A549 (cell line): ENCODE measurements around the gene BRD3OS. TPM values are rescaled to one million over a fixed set of nuclear protein-coding genes. Genes with fewer than 3 reads are reported as not detected.
"Not testable (repeated sequence)": the region's sequence is repeated elsewhere in the genome, so short reads cannot be mapped to it uniquely, and the experiment has no call there.

ENCODE experiments used
- ATAC-seq, 2 experiments: fragments of 200-7000 bp in 1 of 2; fragments of >200 bp in 1 of 2; cut with Nextera tagmentation in 1 of 2; cut with Tn5 transposase in 1 of 2; 3 replicates each; pipeline versions ENCODE4 v1.8.0 to v1.9.1; 2018 to 2020; ENCODE audit warnings: mild to moderate bottlenecking in 1 of 2, moderate library complexity in 1 of 2
- CTCF ChIA-PET: fragments of 300-600 bp; sonication (Branson Sonifier 250); formaldehyde crosslinking; extraction: SDS; loops from one replicate; lab custom pipeline; 2021; ENCODE audit warnings: antibody characterized with exemption, inconsistent platforms; lab: Yijun Ruan, JAX
- POLR2A ChIA-PET: fragments of 350-600 bp; formaldehyde crosslinking; extraction: SDS; loops from one replicate; lab custom pipeline; 2021; ENCODE audit warnings: antibody characterized with exemption, inconsistent platforms; lab: Yijun Ruan, JAX
- DNase-seq, 2 experiments: peaks; one replicate each; pipeline versions ENCODE4 v3.0.0 to v3.0.0-alpha.2; 2011 to 2016; ENCODE audit warnings: low read depth in 1 of 2, low spot score in 1 of 2
- FAIRE-seq: peaks from 2 replicates; lab custom pipeline; 2011; peaks lifted over from hg19 to GRCh38; lab: Jason Lieb, UNC
- H3K27ac ChIP-seq, 2 experiments: fragments of >200 bp; sonication (Bioruptor Twin); formaldehyde crosslinking; 3 replicates each; pipeline ENCODE4 v1.5.1; 2016 to 2017
- H3K4me1 ChIP-seq: fragments of >200 bp; sonication (Bioruptor Twin); formaldehyde crosslinking; 3 replicates; pipeline ENCODE4 v1.6.1; 2016
- H3K4me2 ChIP-seq: fragments of >200 bp; sonication (Bioruptor Twin); formaldehyde crosslinking; 3 replicates; pipeline ENCODE4 v1.6.1; 2016
- H3K4me3 ChIP-seq: fragments of >200 bp; sonication (Bioruptor Twin); formaldehyde crosslinking; 3 replicates; pipeline ENCODE4 v1.5.1; 2016
- H3K9me3 ChIP-seq: fragments of >200 bp; sonication (Bioruptor Twin); formaldehyde crosslinking; 3 replicates; pipeline ENCODE4 v1.6.1; 2016
- BCL3 ChIP-seq: fragments of >200 bp; sonication (Bioruptor Twin); formaldehyde crosslinking; IDR thresholded peaks from 3 replicates; pipeline ENCODE4 v1.6.1; 2016
- CHD2 ChIP-seq: fragments of 150-350 bp; IDR thresholded peaks from 2 replicates; pipeline ENCODE4 v1.6.1; 2014; ENCODE audit warnings: low read length; ENCODE audit not compliant: partially characterized antibody
- E2F6 ChIP-seq: IDR thresholded peaks from 2 replicates; pipeline ENCODE4 v1.6.1; 2012; ENCODE audit warnings: low read depth, borderline replicate concordance
- EHF ChIP-seq: fragments of 250-450 bp; sonication (Bioruptor Pico); IDR thresholded peaks from 2 replicates; pipeline ENCODE4 v1.5.0; 2020; ENCODE audit warnings: mild to moderate bottlenecking
- ELK1 ChIP-seq: fragments of 150-350 bp; IDR thresholded peaks from 2 replicates; pipeline ENCODE4 v1.6.1; 2014; ENCODE audit warnings: low read depth, mild to moderate bottlenecking, low read length
- EP300 ChIP-seq, 2 experiments: fragments of >200 bp; sonication (Bioruptor Twin); formaldehyde crosslinking; IDR thresholded peaks; 2 replicates in 1 of 2; 3 replicates in 1 of 2; pipeline ENCODE4 v1.6.1; 2016 to 2017
- ESRRA ChIP-seq: fragments of 150-350 bp; IDR thresholded peaks from 2 replicates; pipeline ENCODE4 v1.6.1; 2014; ENCODE audit warnings: mild to moderate bottlenecking, low read length, borderline replicate concordance
- HES2 ChIP-seq: fragments of >200 bp; sonication (Bioruptor Twin); formaldehyde crosslinking; IDR thresholded peaks from 2 replicates; pipeline ENCODE4 v1.6.1; 2016
- HEYL ChIP-seq: fragments of 250-450 bp; sonication (Bioruptor Pico); IDR thresholded peaks from 2 replicates; pipeline ENCODE4 v1.8.0; 2021; ENCODE audit warnings: mild to moderate bottlenecking, moderate library complexity
- HOXB13 ChIP-seq: fragments of 250-450 bp; sonication (Bioruptor Pico); IDR thresholded peaks from 2 replicates; pipeline ENCODE4 v1.5.0; 2020; ENCODE audit warnings: low read depth, mild to moderate bottlenecking, moderate library complexity
- KDM5A ChIP-seq: fragments of 200-600 bp; sonication (generic); IDR thresholded peaks from 2 replicates; pipeline ENCODE4 v1.6.1; 2016; ENCODE audit warnings: antibody characterized with exemption, mild to moderate bottlenecking
- PHF8 ChIP-seq: fragments of 200-600 bp; sonication (generic); IDR thresholded peaks from 2 replicates; pipeline ENCODE4 v1.6.1; 2016; ENCODE audit warnings: low read depth, mild to moderate bottlenecking, antibody characterized with exemption, moderate library complexity, borderline replicate concordance
- POLR2A ChIP-seq: IDR thresholded peaks from 2 replicates; pipeline ENCODE4 v1.6.1; 2012; ENCODE audit warnings: mild to moderate bottlenecking, low read length
- RCOR1 ChIP-seq: fragments of 150-350 bp; IDR thresholded peaks from 2 replicates; pipeline ENCODE4 v1.6.1; 2014; ENCODE audit warnings: antibody characterized with exemption, low read length, low read depth
- TP53 ChIP-seq: fragments of 250-450 bp; sonication (Bioruptor Pico); IDR thresholded peaks from 2 replicates; pipeline ENCODE4 v1.5.0; 2021; ENCODE audit warnings: mild to moderate bottlenecking, moderate library complexity
- ZSCAN20 ChIP-seq: fragments of 250-450 bp; sonication (Bioruptor Pico); IDR thresholded peaks from 2 replicates; pipeline ENCODE4 v1.8.0; 2022; ENCODE audit warnings: mild to moderate bottlenecking, moderate library complexity
- WGBS: methylation state at CpG from one replicate; pipeline ENCODE4 v1.1.6; 2017; ENCODE audit errors: missing lambda C conversion rate; 5-methylcytosine and 5-hydroxymethylcytosine counted together
- polyA plus RNA-seq, 4 experiments: library from polyadenylated mRNA; depleted of rRNA in 3 of 4; stranded (reverse); fragments of >200 nt; fragmentation: RNase III in 1 of 4; extraction: RNeasy Plus Mini Kit Qiagen cat#74134 plus additional on column Dnase treatment in 1 of 4; gene quantifications; 2 replicates in 3 of 4; 3 replicates in 1 of 4; pipeline ENCODE4 v1.2.3, GENCODE V29; 2011 to 2017
- TF ChIP-seq, protein P1 (sequence below): fragments of 450-650 bp; IDR thresholded peaks from 2 replicates; pipeline ENCODE4 v1.6.1; 2014; ENCODE audit warnings: antibody characterized with exemption
- TF ChIP-seq, protein P2 (sequence below): IDR thresholded peaks from 2 replicates; pipeline ENCODE4 v1.6.1; 2012

Gene BRD3OS
- polyA plus RNA-seq, 2 of the 4 experiments (the other 2 are of a cell fraction) = 10.4 to 10.8 TPM

GRCh38 chr9:134069480-134070399 lies 44.5 kb downstream of the BRD3OS start:
- ATAC-seq (no peak), FAIRE-seq (no peak), DNase-seq (no peak)
- no peak overlapping the region; the same call in 2 of the 3 replicates for H3K4me3 ChIP-seq
- peaks cover 10% of the 10 kb centered on the region for H3K4me1 ChIP-seq
- H3K27ac ChIP-seq = no peak overlapping the region
- ChIA-PET POLR2A (no interaction called here), CTCF (interaction anchor here (1.1 to 1.3 kb wide), 2 partner anchors 65 to 66 kb away, joined by 3 read pairs; partner anchors contain the start of gene WDR5)
- H3K9me3 ChIP-seq = no peaks in the 10 kb centered on the region
- 27% methylated on average over 10 of the region's 12 CpGs for WGBS
- peak overlapping the region; percentile 91; the same call in 1 of the 3 replicates for H3K4me2 ChIP-seq
- TF ChIP-seq HES2 (no peak), HEYL (CRISPR knock-in tag) (no peak), KDM5A (no peak), EHF (CRISPR knock-in tag) (no peak), PHF8 (no peak), EP300 (IDR thresholded peaks at IDR 0.05) (no peak)
- TF ChIP-seq, protein P1, sequence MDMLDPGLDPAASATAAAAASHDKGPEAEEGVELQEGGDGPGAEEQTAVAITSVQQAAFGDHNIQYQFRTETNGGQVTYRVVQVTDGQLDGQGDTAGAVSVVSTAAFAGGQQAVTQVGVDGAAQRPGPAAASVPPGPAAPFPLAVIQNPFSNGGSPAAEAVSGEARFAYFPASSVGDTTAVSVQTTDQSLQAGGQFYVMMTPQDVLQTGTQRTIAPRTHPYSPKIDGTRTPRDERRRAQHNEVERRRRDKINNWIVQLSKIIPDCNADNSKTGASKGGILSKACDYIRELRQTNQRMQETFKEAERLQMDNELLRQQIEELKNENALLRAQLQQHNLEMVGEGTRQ = no peak

- ATAC-seq = no peak
- no peak for FAIRE-seq
- no peaks in the 10 kb centered on the region for H3K9me3 ChIP-seq
- peaks cover 3% of the 10 kb centered on the region for H3K4me1 ChIP-seq
- CTCF ChIA-PET = interaction anchor here (1.3 kb wide), 1 partner anchor 63 kb away, joined by 3 read pairs; no protein-coding TSS in a partner anchor
- POLR2A ChIA-PET = no interaction called here
- TF ChIP-seq, protein P2, sequence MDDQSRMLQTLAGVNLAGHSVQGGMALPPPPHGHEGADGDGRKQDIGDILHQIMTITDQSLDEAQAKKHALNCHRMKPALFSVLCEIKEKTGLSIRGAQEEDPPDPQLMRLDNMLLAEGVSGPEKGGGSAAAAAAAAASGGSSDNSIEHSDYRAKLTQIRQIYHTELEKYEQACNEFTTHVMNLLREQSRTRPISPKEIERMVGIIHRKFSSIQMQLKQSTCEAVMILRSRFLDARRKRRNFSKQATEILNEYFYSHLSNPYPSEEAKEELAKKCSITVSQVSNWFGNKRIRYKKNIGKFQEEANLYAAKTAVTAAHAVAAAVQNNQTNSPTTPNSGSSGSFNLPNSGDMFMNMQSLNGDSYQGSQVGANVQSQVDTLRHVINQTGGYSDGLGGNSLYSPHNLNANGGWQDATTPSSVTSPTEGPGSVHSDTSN = no peak
- no peak for TF ChIP-seq ZSCAN20
- no peak for TF ChIP-seq TP53 (CRISPR knock-in tag)
- no peak for TF ChIP-seq RCOR1
- TF ChIP-seq CHD2 = no peak
- TF ChIP-seq ELK1 = no peak
- TF ChIP-seq ESRRA = no peak
- no peak for TF ChIP-seq POLR2A
- TF ChIP-seq PHF8 = no peak
- no peak for TF ChIP-seq E2F6
- TF ChIP-seq BCL3 = no peak
- TF ChIP-seq EHF (CRISPR knock-in tag) = no peak
- no peak for TF ChIP-seq HOXB13 (CRISPR knock-in tag)
- no peak overlapping the region for H3K27ac ChIP-seq
- no peak for DNase-seq
- H3K4me3 ChIP-seq = no peak overlapping the region
- no peak overlapping the region for H3K4me2 ChIP-seq
- 84% methylated on average over 12 of the region's 12 CpGs for WGBS
Observed at GRCh38 chr9:134071149-134071548, 45.9 kb downstream of the BRD3OS start.

DNA sequence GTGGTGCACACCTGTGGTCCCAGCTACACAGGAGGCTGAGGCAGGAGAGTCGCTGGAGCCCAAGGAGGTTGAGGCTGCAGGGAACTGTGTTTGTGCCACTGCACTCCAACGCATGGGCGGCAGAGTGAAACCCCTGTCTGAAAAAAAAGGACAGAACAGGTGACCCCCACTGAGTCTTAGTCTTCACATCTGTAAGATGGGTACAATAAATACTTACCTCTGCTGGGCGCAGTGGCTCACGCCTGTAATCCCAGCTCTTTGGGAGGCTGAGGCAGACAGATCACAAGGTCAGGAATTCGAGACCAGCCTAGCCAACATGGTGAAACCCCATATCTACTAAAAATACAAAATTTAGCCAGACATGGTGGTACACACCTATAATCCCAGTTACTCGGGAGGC lies 47.4 kb downstream of the BRD3OS start:
- POLR2A ChIA-PET, FAIRE-seq: not testable (repeated sequence)

More for the DNA sequence above, 47.4 kb downstream of the BRD3OS start:
- CTCF ChIA-PET, H3K4me1 ChIP-seq, H3K4me3 ChIP-seq, H3K4me2 ChIP-seq, DNase-seq, H3K27ac ChIP-seq, ATAC-seq: not testable (repeated sequence)
- peaks cover 11% of the 10 kb centered on the region; the same call in 2 of the 3 replicates for H3K9me3 ChIP-seq
- 74% methylated on average over 7 of the region's 7 CpGs for WGBS
